HUES6 (cell line): Measurements from ENCODE around the gene MEAK7.
"Not testable (repeated sequence)": the region's sequence is repeated elsewhere in the genome, so short reads cannot be mapped to it uniquely, and the experiment has no call there.

Experiments
- H3K27ac ChIP-seq: 2 replicates; pipeline ENCODE4 v1.7.0; 2013; ENCODE audit warnings: low read depth, mild to moderate bottlenecking, low read length, inconsistent platforms
- H3K27me3 ChIP-seq: 2 replicates; pipeline ENCODE4 v1.6.1; 2013; ENCODE audit warnings: low read length; ENCODE audit not compliant: control insufficient read depth, insufficient read depth
- H3K36me3 ChIP-seq: 2 replicates; pipeline ENCODE4 v1.6.1; 2013; ENCODE audit warnings: low read length; ENCODE audit not compliant: control insufficient read depth, insufficient read depth
- H3K4me1 ChIP-seq: 2 replicates; pipeline ENCODE4 v1.6.1; 2013; ENCODE audit warnings: low read length; ENCODE audit not compliant: control insufficient read depth, insufficient read depth
- H3K4me3 ChIP-seq: 2 replicates; pipeline ENCODE4 v1.5.1; 2013; ENCODE audit warnings: low read depth, low read length
- H3K9ac ChIP-seq: one replicate; pipeline ENCODE4 v1.6.1; 2013; ENCODE audit warnings: mild to moderate bottlenecking, low read length
- H3K9me3 ChIP-seq: 2 replicates; pipeline ENCODE4 v1.6.1; 2013; ENCODE audit warnings: low read depth, low read length; ENCODE audit not compliant: control insufficient read depth, insufficient read depth

MEAK7 gene

GRCh38 chr16:84532291-84532724 is 27.8 kb upstream of the MEAK7 start:
- peak overlapping the region; percentile 55 for H3K9ac ChIP-seq
- no peak overlapping the region; the same call in 1 of the 2 replicates for H3K4me3 ChIP-seq
- H3K27ac ChIP-seq: peak overlapping the region; percentile 65; the same call in 1 of the 2 replicates

GRCh38 chr16:84531671-84532111 is 27.2 kb upstream of the MEAK7 start:
- peaks cover 46% of the 10 kb centered on the region for H3K4me1 ChIP-seq
- peak overlapping the region; percentile 65; the same call in 1 of the 2 replicates for H3K27ac ChIP-seq
- H3K36me3 ChIP-seq: no peaks in the 10 kb centered on the region
- peak overlapping the region; percentile 55 for H3K9ac ChIP-seq
- H3K27me3 ChIP-seq: no peaks in the 10 kb centered on the region
- H3K4me3 ChIP-seq: no peak overlapping the region; the same call in 1 of the 2 replicates
- peaks cover 20% of the 10 kb centered on the region for H3K9me3 ChIP-seq

More at GRCh38 chr16:84532291-84532724, 27.8 kb upstream of the MEAK7 start:
- no peaks in the 10 kb centered on the region for H3K27me3 ChIP-seq
- H3K9me3 ChIP-seq: peaks cover 20% of the 10 kb centered on the region
- H3K4me1 ChIP-seq: peaks cover 41% of the 10 kb centered on the region
- H3K36me3 ChIP-seq: no peaks in the 10 kb centered on the region

- H3K27ac ChIP-seq: no peak overlapping the region
- no peaks in the 10 kb centered on the region for H3K27me3 ChIP-seq
- H3K36me3 ChIP-seq: no peaks in the 10 kb centered on the region
- H3K4me1 ChIP-seq: peaks cover 40% of the 10 kb centered on the region
- no peak overlapping the region for H3K4me3 ChIP-seq
- H3K9me3 ChIP-seq: peaks cover 20% of the 10 kb centered on the region
- no peak overlapping the region for H3K9ac ChIP-seq
Observed at GRCh38 chr16:84530590-84530989, 26.1 kb upstream of the MEAK7 start.

- Histone ChIP-seq H3K9ac (no peak overlapping the region), H3K9me3 (peaks cover 20% of the 10 kb centered on the region), H3K4me1 (peaks cover 37% of the 10 kb centered on the region), H3K27ac (no peak overlapping the region), H3K4me3 (no peak overlapping the region), H3K27me3 (no peaks in the 10 kb centered on the region), H3K36me3 (no peaks in the 10 kb centered on the region)
Observed at GRCh38 chr16:84529607-84530006, 25.1 kb upstream of the MEAK7 start.

DNA sequence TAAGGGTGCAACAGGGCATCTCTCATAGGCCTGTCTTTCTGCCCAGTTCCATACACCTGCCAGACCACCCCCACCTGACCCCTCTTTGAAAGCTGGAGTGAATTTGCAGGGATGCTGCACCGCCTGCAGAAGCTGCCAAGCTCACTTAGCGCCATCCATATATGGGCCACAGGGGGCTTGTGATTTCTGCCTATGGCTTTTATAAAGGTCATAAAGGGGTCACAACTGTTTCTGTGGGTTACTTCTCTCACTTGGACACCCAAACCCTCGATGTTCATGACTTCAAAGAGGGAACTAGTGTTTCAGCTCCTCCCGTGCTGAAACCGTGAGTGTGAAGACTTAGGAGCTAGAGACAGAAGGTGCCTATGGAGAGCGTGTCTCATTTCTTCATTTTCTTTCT is 23.9 kb upstream of the MEAK7 start:
- no peaks in the 10 kb centered on the region for H3K27me3 ChIP-seq
- H3K27ac ChIP-seq: no peak overlapping the region
- peaks cover 32% of the 10 kb centered on the region for H3K4me1 ChIP-seq
- H3K4me3 ChIP-seq: no peak overlapping the region
- peaks cover 20% of the 10 kb centered on the region for H3K9me3 ChIP-seq
- no peak overlapping the region for H3K9ac ChIP-seq
- no peaks in the 10 kb centered on the region for H3K36me3 ChIP-seq

DNA sequence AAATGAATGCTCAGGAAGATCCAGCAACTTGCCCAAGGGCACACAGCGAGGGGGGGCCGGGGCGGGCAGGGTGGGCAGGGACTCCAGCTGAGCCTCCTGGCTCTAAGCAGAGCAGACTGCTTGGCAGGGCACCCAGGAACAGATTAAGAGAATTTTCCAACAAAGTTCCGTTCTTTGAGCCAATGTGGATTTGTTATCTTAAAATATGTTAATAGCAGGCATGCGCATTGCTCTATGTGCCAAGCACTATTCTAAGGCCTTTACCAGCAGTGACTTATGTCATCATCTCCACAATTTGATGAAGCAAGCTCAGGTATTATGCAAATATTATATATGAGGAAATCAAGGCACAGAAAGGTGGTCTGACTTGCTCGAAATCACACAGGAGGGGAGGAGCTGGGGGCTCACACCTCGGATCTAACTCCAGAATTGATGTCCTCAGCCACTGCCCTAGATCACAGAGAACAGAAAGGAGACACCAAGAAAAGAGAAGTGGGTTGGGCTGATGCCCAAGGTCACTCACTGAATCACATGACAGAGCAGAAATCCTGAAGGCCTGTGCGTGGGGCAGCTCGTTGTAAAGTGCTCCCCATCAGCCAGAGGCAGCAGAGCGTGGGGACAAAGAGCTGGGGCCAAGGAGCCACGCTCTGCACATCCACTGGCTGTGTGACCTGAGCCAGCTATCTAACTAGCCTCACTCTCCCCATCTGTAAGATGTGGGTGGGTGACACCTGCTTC is 23.2 kb upstream of the MEAK7 start:
- peaks cover 27% of the 10 kb centered on the region for H3K4me1 ChIP-seq
- H3K9me3 ChIP-seq: peaks cover 24% of the 10 kb centered on the region
- H3K4me3 ChIP-seq: no peak overlapping the region
- H3K9ac ChIP-seq: no peak overlapping the region
- H3K27me3 ChIP-seq: no peaks in the 10 kb centered on the region
- H3K27ac ChIP-seq: no peak overlapping the region
- no peaks in the 10 kb centered on the region for H3K36me3 ChIP-seq

DNA sequence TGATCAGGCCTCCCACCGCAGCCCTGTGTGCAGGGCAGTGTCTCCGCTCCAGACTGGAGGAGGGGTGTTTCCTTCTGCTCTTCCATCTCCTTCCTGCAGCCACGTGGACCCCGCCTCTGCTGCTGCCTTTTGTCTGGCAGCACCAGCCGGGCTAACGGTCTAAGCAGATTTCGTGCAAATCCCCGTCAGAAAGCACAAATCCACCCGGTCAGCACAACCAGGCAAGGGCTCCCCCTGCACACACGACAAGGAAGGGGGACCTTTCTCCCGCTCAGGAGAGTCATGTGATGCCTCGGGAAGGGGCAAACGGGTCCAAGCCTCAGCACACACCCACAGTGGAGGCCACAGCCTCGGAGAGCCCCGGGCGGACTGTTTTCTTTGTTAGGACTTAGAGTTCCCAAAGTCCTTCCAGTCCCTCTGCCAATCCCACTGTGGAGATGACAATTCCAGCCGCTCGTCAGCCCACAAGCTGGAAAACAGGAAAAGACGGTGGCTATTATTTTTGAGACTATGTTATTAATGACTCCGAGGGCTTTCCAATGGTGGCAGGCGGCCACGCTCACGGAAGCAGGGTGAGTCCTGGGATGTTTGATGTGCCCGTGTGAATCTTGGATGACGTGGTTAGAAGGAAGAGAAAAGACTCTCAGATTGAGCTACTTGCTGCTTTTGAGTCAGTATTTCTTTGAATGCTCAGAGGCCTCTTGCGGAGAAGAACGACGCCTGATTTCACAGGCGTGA is 22.5 kb upstream of the MEAK7 start:
- Histone ChIP-seq H3K27me3 (no peaks in the 10 kb centered on the region), H3K9ac (no peak overlapping the region), H3K9me3 (peaks cover 28% of the 10 kb centered on the region), H3K4me3 (no peak overlapping the region), H3K4me1 (peaks cover 19% of the 10 kb centered on the region), H3K36me3 (no peaks in the 10 kb centered on the region), H3K27ac (no peak overlapping the region)

DNA sequence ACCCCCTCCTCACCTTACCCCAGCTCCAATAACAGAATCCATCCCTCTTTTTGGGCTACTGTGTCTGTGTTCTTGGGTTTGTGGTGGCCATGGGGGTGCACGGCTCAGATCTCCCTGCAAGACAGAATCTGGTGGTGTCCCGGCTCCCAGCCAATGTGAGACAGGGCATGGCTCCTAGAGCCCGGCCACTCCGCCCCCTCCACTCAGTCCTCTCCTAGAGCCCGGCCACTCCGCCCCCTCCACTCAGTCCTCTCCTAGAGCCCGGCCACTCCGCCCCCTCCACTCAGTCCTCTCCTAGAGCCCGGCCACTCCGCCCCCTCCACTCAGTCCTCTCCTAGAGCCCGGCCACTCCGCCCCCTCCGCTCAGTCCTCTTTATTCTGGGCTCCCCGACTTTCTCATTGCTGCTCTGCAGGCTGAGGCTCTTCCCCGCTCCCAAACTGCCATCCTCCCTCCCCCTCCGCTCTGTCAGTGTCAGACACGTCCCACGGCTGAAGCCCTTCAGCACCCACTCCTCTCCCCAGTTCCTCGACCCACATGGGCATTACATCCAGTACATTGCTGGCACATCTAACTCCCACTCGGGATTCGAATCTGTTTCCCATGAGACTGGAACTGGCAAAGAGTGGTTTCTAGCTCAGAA is 20.6 kb upstream of the MEAK7 start:
- not testable (repeated sequence) for H3K27me3 ChIP-seq, H3K4me3 ChIP-seq, H3K9ac ChIP-seq, H3K27ac ChIP-seq, H3K36me3 ChIP-seq
- peaks cover 13% of the 10 kb centered on the region; the same call in 1 of the 2 replicates for H3K4me1 ChIP-seq
- peaks cover 21% of the 10 kb centered on the region for H3K9me3 ChIP-seq

GRCh38 chr16:84524346-84524920 is 20.0 kb upstream of the MEAK7 start:
- H3K9me3 ChIP-seq: peaks cover 15% of the 10 kb centered on the region
- H3K4me1 ChIP-seq: peaks cover 13% of the 10 kb centered on the region; the same call in 1 of the 2 replicates
- no peaks in the 10 kb centered on the region for H3K36me3 ChIP-seq
- no peak overlapping the region for H3K9ac ChIP-seq
- H3K27ac ChIP-seq: no peak overlapping the region
- H3K27me3 ChIP-seq: no peaks in the 10 kb centered on the region
- H3K4me3 ChIP-seq: no peak overlapping the region

DNA sequence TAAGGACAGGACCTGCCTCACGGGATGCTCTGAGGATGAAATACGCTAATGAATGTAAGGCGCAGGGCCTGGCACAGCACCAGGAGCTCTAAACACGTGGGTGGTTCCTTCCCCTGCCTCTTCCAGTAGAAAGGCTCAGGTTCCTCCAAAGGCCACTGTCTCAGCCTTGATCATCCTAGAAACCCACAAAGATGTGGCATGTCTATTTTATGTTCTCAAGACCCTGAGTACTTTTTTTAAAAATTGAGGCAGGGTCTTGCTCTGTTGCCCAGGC is 17.0 kb upstream of the MEAK7 start:
- H3K27ac ChIP-seq: no peak overlapping the region
- H3K36me3 ChIP-seq: no peaks in the 10 kb centered on the region
- H3K9me3 ChIP-seq: peaks cover 8% of the 10 kb centered on the region
- H3K4me3 ChIP-seq: no peak overlapping the region
- H3K27me3 ChIP-seq: no peaks in the 10 kb centered on the region
- H3K4me1 ChIP-seq: peaks cover 6% of the 10 kb centered on the region; the same call in 1 of the 2 replicates
- no peak overlapping the region for H3K9ac ChIP-seq
